Left renal cortex interstitium (tissue), 4 donors: ENCODE data around the gene CNOT11. TPM values are rescaled to one million over a fixed set of nuclear protein-coding genes. Genes with fewer than 3 reads are reported as not detected.
"Not testable (repeated sequence)": the region's sequence is repeated elsewhere in the genome, so short reads cannot be mapped to it uniquely, and the experiment has no call there.

Experiments
- DNase-seq, 4 donors: peaks; one replicate each; pipeline ENCODE4 v3.0.0-alpha.2; 2013; ENCODE audit warnings: low read depth in 4 of 4, low spot score in 2 of 4, missing footprints in 1 of 4
- polyA plus RNA-seq, 4 donors: library from polyadenylated mRNA; unstranded; fragments of 120-200 nt; gene quantifications; one replicate each; pipeline ENCODE4 v1.2.1, GENCODE V29; 2013; ENCODE audit not compliant: insufficient read length in 4 of 4

The CNOT11 gene
- polyA plus RNA-seq, 4 donors: 47.1 to 61.8 (median 54.5) TPM

GRCh38 chr2:101306410-101306809, 53.7 kb downstream of the CNOT11 start:
- no peak for DNase-seq

GRCh38 chr2:101307503-101307902, 54.8 kb downstream of the CNOT11 start:
- DNase-seq: no peak

- peak in 1 of 4 donors; percentile 31 for DNase-seq
Measured at GRCh38 chr2:101307950-101308431, 55.3 kb downstream of the CNOT11 start.

- DNase-seq: peak; percentile 80 to 87 (median 84)
Measured at GRCh38 chr2:101308432-101309210, 55.9 kb downstream of the CNOT11 start, which contains the start of gene RNF149. Gene RNF149 (minus strand): TSS chr2:101308701. CDS start chr2:101308588, 113 bp downstream.

- DNase-seq: no peak
Measured at GRCh38 chr2:101310090-101310833, 57.6 kb downstream of the CNOT11 start.

- no peak for DNase-seq
Measured at GRCh38 chr2:101310834-101311695, 58.4 kb downstream of the CNOT11 start.

GRCh38 chr2:101311696-101312017, 59.0 kb downstream of the CNOT11 start:
- no peak for DNase-seq

GRCh38 chr2:101316568-101316967, 63.9 kb downstream of the CNOT11 start:
- DNase-seq: not testable (repeated sequence)

Other genes with a start within 250 kb of the CNOT11 start
- gene TBC1D8, start 101.5 kb upstream of the CNOT11 start, polyA plus RNA-seq: 10 to 100 TPM; 24.9 to 44.6 (median 35.5) TPM
- 10 to 100 TPM; 30.8 to 73.8 (median 47.2) TPM for gene RNF149, start 55.8 kb downstream of the CNOT11 start, polyA plus RNA-seq
- under 1 TPM; 0.27 to 0.87 (median 0.42) TPM for gene CREG2, start 134.6 kb downstream of the CNOT11 start, polyA plus RNA-seq
- gene RFX8, start 222.2 kb downstream of the CNOT11 start, polyA plus RNA-seq: 1 to 10 TPM in 2 of 4 donors, under 1 TPM in 2; 0.27 to 1.7 (median 0.91) TPM